GM12878 (cell line): ENCODE measurements around the gene ZER1. TPM values are rescaled to one million over a fixed set of nuclear protein-coding genes. Genes with fewer than 3 reads are reported as not detected.
A peak's percentile ranks its signal among the peaks of the same experiment; 100 is the strongest.

Source experiments
- ATAC-seq: fragments of 200-7000 bp; cut with Tn5 transposase; 3 replicates; pipeline ENCODE4 v1.9.1; 2020; ENCODE audit warnings: mild to moderate bottlenecking, moderate library complexity
- BruUV-seq: library from RNA; stranded (reverse); fragments of 400-500 nt; replicated peaks from 2 replicates; lab custom pipeline; 2021; lab: Mats Ljungman, UMichigan
- CTCF ChIA-PET: fragments of 300-600 bp; sonication (Branson Sonifier 250); formaldehyde crosslinking; extraction: SDS; loops from one replicate; lab custom pipeline; 2021; ENCODE audit warnings: inconsistent platforms; lab: Yijun Ruan, JAX
- POLR2A ChIA-PET: fragments of 350-600 bp; formaldehyde crosslinking; extraction: SDS; loops from one replicate; lab custom pipeline; 2021; ENCODE audit warnings: inconsistent platforms; lab: Charles Lee
- RAD21 ChIA-PET: fragments of 300-600 bp; sonication (Branson Sonifier 250); formaldehyde crosslinking; loops from one replicate; lab custom pipeline; 2023; ENCODE audit warnings: antibody characterized with exemption; ENCODE audit not compliant: unreplicated experiment; lab: Charles Lee
- SMC1A ChIA-PET: fragments of 300-600 bp; sonication (Branson Sonifier 250); formaldehyde crosslinking; loops from one replicate; lab custom pipeline; 2023; ENCODE audit not compliant: unreplicated experiment, uncharacterized antibody; lab: Charles Lee
- DNase-seq: peaks from one replicate; pipeline ENCODE4 v3.0.0-alpha.2; 2011; ENCODE audit warnings: low read depth, low spot score
- FAIRE-seq: peaks from 3 replicates; lab custom pipeline; 2011; peaks lifted over from hg19 to GRCh38; lab: Jason Lieb, UNC
- H2AFZ ChIP-seq: 2 replicates; pipeline ENCODE4 v1.6.0; 2011; ENCODE audit warnings: low read depth, low read length, control low read depth; ENCODE audit not compliant: control insufficient read depth
- H3K27ac ChIP-seq: 2 replicates; pipeline ENCODE4 v1.5.1; 2011; ENCODE audit warnings: control low read depth; ENCODE audit not compliant: control insufficient read depth, insufficient read depth
- H3K27me3 ChIP-seq, 2 experiments: replicated peaks in 1 of 2; 2 replicates each; pipeline versions ENCODE4 v1.6.0 to v1.6.1; 2011; ENCODE audit warnings: low read length in 1 of 2; ENCODE audit not compliant: control insufficient read depth in 2 of 2, insufficient read depth in 2 of 2
- H3K36me3 ChIP-seq, 2 experiments: 2 replicates each; pipeline ENCODE4 v1.5.1; 2011; ENCODE audit warnings: low read length in 1 of 2; ENCODE audit not compliant: control insufficient read depth in 2 of 2, insufficient read depth in 2 of 2
- H3K4me1 ChIP-seq: 2 replicates; pipeline ENCODE4 v1.6.1; 2011; ENCODE audit warnings: mild to moderate bottlenecking, low read length, moderate library complexity, mixed read lengths; ENCODE audit not compliant: control insufficient read depth, insufficient read depth
- H3K4me2 ChIP-seq: 2 replicates; pipeline ENCODE4 v1.6.0; 2011; ENCODE audit warnings: control low read depth; ENCODE audit not compliant: control insufficient read depth, insufficient read depth
- H3K4me3 ChIP-seq: fragments of 200-600 bp; sonication (generic); 2 replicates; pipeline ENCODE4 v1.5.1; 2016
- H3K79me2 ChIP-seq: 2 replicates; pipeline ENCODE4 v1.6.0; 2011; ENCODE audit warnings: low read length; ENCODE audit not compliant: control insufficient read depth, insufficient read depth
- H3K9ac ChIP-seq: 2 replicates; pipeline ENCODE4 v1.8.0; 2011; ENCODE audit warnings: low read length, control low read depth, mixed read lengths; ENCODE audit not compliant: control insufficient read depth, insufficient read depth
- H3K9me3 ChIP-seq: replicated peaks from 3 replicates; pipeline ENCODE4 v1.5.1; 2011; ENCODE audit warnings: mild to moderate bottlenecking, low read length; ENCODE audit not compliant: control insufficient read depth, insufficient read depth
- H4K20me1 ChIP-seq: 2 replicates; pipeline ENCODE4 v1.6.0; 2011; ENCODE audit not compliant: control insufficient read depth, insufficient read depth
- BACH1 ChIP-seq: fragments of 450-650 bp; IDR thresholded peaks from 2 replicates; pipeline ENCODE4 v1.6.1; 2017; ENCODE audit warnings: mild to moderate bottlenecking, borderline replicate concordance
- ELK1 ChIP-seq: IDR thresholded peaks from 2 replicates; pipeline ENCODE4 v1.6.1; 2012; ENCODE audit warnings: low read depth, low read length, improper control_type of control experiment
- GATAD2B ChIP-seq: fragments of 450-650 bp; conservative IDR thresholded peaks from 2 replicates; pipeline ENCODE4 v1.6.1; 2017; ENCODE audit warnings: low read depth, mild to moderate bottlenecking, moderate library complexity
- JUNB ChIP-seq: IDR thresholded peaks from 2 replicates; pipeline ENCODE4 v1.6.1; 2016; ENCODE audit warnings: antibody characterized with exemption, mild to moderate bottlenecking
- MAX ChIP-seq: IDR thresholded peaks from 2 replicates; pipeline ENCODE4 v1.6.1; 2012; ENCODE audit warnings: low read depth, low read length, improper control_type of control experiment
- NFIC ChIP-seq: IDR thresholded peaks from 2 replicates; pipeline ENCODE4 v1.6.1; 2012; ENCODE audit warnings: low read depth, mild to moderate bottlenecking, inconsistent platforms, low read length, moderate library complexity
- PAX5 ChIP-seq: IDR thresholded peaks from 2 replicates; pipeline ENCODE4 v1.6.1; 2011; ENCODE audit warnings: low read depth, low read length, borderline replicate concordance
- PAX8 ChIP-seq: fragments of 450-650 bp; IDR thresholded peaks from 2 replicates; pipeline ENCODE4 v1.6.1; 2017; ENCODE audit warnings: mild to moderate bottlenecking, moderate library complexity
- SP1 ChIP-seq: IDR thresholded peaks from one replicate; pipeline ENCODE4 v1.6.1; 2011; ENCODE audit warnings: low read depth, low read length
- SPI1 ChIP-seq: IDR thresholded peaks from 2 replicates; pipeline ENCODE4 v1.6.1; 2011; ENCODE audit warnings: low read depth, mild to moderate bottlenecking, low read length, moderate library complexity, borderline replicate concordance; ENCODE audit not compliant: insufficient read depth
- USF1 ChIP-seq: IDR thresholded peaks from 2 replicates; pipeline ENCODE4 v1.6.1; 2011; ENCODE audit warnings: borderline replicate concordance, low read depth, mild to moderate bottlenecking, moderate library complexity, mixed read lengths, low read length; ENCODE audit not compliant: insufficient read depth; ENCODE audit errors: extremely low read length
- WGBS: methylation state at CpG from one replicate; pipeline ENCODE4 v1.1.6; 2016; ENCODE audit warnings: low lambda C conversion rate; ENCODE audit not compliant: insufficient replicate concordance, insufficient coverage; ENCODE audit errors: missing lambda C conversion rate; 5-methylcytosine and 5-hydroxymethylcytosine counted together
- in situ Hi-C: fragments of 300-500 bp; cut with MboI; formaldehyde crosslinking; loops from 9 replicates; pipeline ENCODE4 v1.14.3; 2018; ENCODE audit warnings: mixed read lengths
- intact Hi-C: fragments of 100-400 bp; cut with micrococcal nuclease; formaldehyde crosslinking; loops from one replicate; pipeline ENCODE4 v1.14.2; 2022; ENCODE audit not compliant: unreplicated experiment
- polyA plus RNA-seq, 11 experiments: library from polyadenylated mRNA; depleted of rRNA in 4 of 11; unstranded in 6 of 11; stranded (reverse) in 5 of 11; fragments of >200 nt; fragmentation: Nextera tagmentation in 4 of 11; fragmentation: Illumina TruSeq in 1 of 11; extraction: Ambion mirVana in 4 of 11; extraction: Trizol in 1 of 11; gene quantifications; 1 replicate in 1 of 11; 2 replicates in 10 of 11; pipeline versions ENCODE4 v1.2.1 to v1.2.3, GENCODE V29; 2011 to 2016; ENCODE audit warnings: inconsistent platforms in 2 of 11, missing spikeins in 2 of 11, low read depth in 1 of 11
- total RNA-seq, 4 experiments: library from RNA; depleted of rRNA in 3 of 4; stranded (reverse); fragments of >200 nt in 3 of 4; fragmentation: Illumina TruSeq in 1 of 4; extraction: Trizol in 1 of 4; gene quantifications; 2 replicates each; pipeline versions ENCODE4 v1.2.1 to v1.2.3, GENCODE V29; 2013 to 2021
- TF ChIP-seq, protein P1 (sequence below): IDR thresholded peaks from 2 replicates; pipeline ENCODE4 v1.6.1; 2012; ENCODE audit warnings: improper control_type of control experiment, low read depth, low read length; ENCODE audit not compliant: insufficient replicate concordance
- TF ChIP-seq, protein P2 (sequence below): fragments of 450-650 bp; IDR thresholded peaks from 2 replicates; pipeline ENCODE4 v1.6.1; 2014; ENCODE audit warnings: mild to moderate bottlenecking

ZER1 gene
- total and polyA plus RNA-seq, 10 of the 15 experiments (the other 5 are each of a cell fraction or from before 2014, with no cell fraction given): 0.32 to 16.9 (median 7.9) TPM

- intact Hi-C loops: loop anchor here (10.0 kb wide), 1 partner anchor 134 kb away; the partner anchor contains the start of gene SPTAN1
- ATAC-seq (peak; percentile 76), FAIRE-seq (peak; percentile 56), DNase-seq (peak; percentile 73)
- WGBS: 9% methylated on average over 52 of the region's 93 CpGs
- BruUV-seq: no TSS peak
- Histone ChIP-seq H3K9me3 (no peaks in the 10 kb centered on the region), H3K4me2 (peak within 1 kb of the TSS; percentile 93), H4K20me1 (peaks cover 3% of the 10 kb centered on the region; the same call in 1 of the 2 replicates), H3K4me3 (peak within 1 kb of the TSS; percentile 100), H3K27me3 (no peaks in the 10 kb centered on the region), H3K79me2 (peaks cover 91% of the 10 kb centered on the region), H3K27ac (peak within 1 kb of the TSS; percentile 81), H2AFZ (peak within 1 kb of the TSS; percentile 70), H3K36me3 (peaks cover 2 to 12% of the 10 kb centered on the region in 2 experiments), H3K4me1 (peaks cover 13% of the 10 kb centered on the region; the same call in 1 of the 2 replicates), H3K9ac (peak within 1 kb of the TSS; percentile 81)
- ChIA-PET SMC1A (interaction anchor here (0.7 to 1.0 kb wide), 2 partner anchors 43 to 45 kb away, joined by 3 to 4 read pairs; no protein-coding TSS in a partner anchor), CTCF (interaction anchor here (0.5 kb wide), 1 partner anchor 30 kb away, joined by 3 read pairs; no protein-coding TSS in a partner anchor), RAD21 (interaction anchor here (1.0 kb wide), 1 partner anchor 45 kb away, joined by 3 read pairs; no protein-coding TSS in a partner anchor), POLR2A (interaction anchor here (0.6 to 2.1 kb wide), 6 partner anchors 7 to 271 kb away, joined by 3 to 7 read pairs (median 4); partner anchors contain the start of genes DYNC2I2 and ZDHHC12)
- in situ Hi-C loops: no loop called here
- TF ChIP-seq, protein P1, sequence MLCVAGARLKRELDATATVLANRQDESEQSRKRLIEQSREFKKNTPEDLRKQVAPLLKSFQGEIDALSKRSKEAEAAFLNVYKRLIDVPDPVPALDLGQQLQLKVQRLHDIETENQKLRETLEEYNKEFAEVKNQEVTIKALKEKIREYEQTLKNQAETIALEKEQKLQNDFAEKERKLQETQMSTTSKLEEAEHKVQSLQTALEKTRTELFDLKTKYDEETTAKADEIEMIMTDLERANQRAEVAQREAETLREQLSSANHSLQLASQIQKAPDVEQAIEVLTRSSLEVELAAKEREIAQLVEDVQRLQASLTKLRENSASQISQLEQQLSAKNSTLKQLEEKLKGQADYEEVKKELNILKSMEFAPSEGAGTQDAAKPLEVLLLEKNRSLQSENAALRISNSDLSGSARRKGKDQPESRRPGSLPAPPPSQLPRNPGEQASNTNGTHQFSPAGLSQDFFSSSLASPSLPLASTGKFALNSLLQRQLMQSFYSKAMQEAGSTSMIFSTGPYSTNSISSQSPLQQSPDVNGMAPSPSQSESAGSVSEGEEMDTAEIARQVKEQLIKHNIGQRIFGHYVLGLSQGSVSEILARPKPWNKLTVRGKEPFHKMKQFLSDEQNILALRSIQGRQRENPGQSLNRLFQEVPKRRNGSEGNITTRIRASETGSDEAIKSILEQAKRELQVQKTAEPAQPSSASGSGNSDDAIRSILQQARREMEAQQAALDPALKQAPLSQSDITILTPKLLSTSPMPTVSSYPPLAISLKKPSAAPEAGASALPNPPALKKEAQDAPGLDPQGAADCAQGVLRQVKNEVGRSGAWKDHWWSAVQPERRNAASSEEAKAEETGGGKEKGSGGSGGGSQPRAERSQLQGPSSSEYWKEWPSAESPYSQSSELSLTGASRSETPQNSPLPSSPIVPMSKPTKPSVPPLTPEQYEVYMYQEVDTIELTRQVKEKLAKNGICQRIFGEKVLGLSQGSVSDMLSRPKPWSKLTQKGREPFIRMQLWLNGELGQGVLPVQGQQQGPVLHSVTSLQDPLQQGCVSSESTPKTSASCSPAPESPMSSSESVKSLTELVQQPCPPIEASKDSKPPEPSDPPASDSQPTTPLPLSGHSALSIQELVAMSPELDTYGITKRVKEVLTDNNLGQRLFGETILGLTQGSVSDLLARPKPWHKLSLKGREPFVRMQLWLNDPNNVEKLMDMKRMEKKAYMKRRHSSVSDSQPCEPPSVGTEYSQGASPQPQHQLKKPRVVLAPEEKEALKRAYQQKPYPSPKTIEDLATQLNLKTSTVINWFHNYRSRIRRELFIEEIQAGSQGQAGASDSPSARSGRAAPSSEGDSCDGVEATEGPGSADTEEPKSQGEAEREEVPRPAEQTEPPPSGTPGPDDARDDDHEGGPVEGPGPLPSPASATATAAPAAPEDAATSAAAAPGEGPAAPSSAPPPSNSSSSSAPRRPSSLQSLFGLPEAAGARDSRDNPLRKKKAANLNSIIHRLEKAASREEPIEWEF: no peak
- TF ChIP-seq SPI1 (no peak), PAX5 (no peak; the same call in 1 of the 2 replicates), MAX (peak; percentile 59; the same call in 1 of the 2 replicates), ELK1 (no peak), USF1 (peak; percentile 92), GATAD2B (peak; percentile 82), NFIC (no peak), SP1 (peak; percentile 47), JUNB (no peak), PAX8 (no peak), BACH1 (peak; percentile 75; the same call in 1 of the 2 replicates)
- TF ChIP-seq, protein P2, sequence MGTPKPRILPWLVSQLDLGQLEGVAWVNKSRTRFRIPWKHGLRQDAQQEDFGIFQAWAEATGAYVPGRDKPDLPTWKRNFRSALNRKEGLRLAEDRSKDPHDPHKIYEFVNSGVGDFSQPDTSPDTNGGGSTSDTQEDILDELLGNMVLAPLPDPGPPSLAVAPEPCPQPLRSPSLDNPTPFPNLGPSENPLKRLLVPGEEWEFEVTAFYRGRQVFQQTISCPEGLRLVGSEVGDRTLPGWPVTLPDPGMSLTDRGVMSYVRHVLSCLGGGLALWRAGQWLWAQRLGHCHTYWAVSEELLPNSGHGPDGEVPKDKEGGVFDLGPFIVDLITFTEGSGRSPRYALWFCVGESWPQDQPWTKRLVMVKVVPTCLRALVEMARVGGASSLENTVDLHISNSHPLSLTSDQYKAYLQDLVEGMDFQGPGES: no peak
These were observed 83.0 kb downstream of the ZER1 start, which contains the start of gene SET for GRCh38 chr9:128688501-128689292. Gene SET, plus strand, starts transcription at chr9:128689222. Its CDS starts 361 bp downstream, at chr9:128689583.
